M059J (cell line): Measurements from ENCODE around the gene KRTAP29-1. TPM values are rescaled to one million over a fixed set of nuclear protein-coding genes. Genes with fewer than 3 reads are reported as not detected.

Experiments
- DNase-seq: peaks from one replicate; pipeline ENCODE4 v3.0.0-alpha.2; 2012; ENCODE audit warnings: low read depth
- total RNA-seq: library from RNA; depleted of rRNA; stranded (reverse); fragments of >200 nt; shearing (Covaris generic); gene quantifications from 2 replicates; pipeline ENCODE4 v1.2.3, GENCODE V29; 2014

KRTAP29-1 gene
- total RNA-seq, 1 experiment from 2014 or later, result not detected

GRCh38 chr17:41328207-41328606 is 25.6 kb upstream of the KRTAP29-1 start:
- no peak for DNase-seq

GRCh38 chr17:41327411-41328120 is 24.9 kb upstream of the KRTAP29-1 start:
- no peak for DNase-seq

- DNase-seq, result no peak
Measured at GRCh38 chr17:41326173-41327145, 23.8 kb upstream of the KRTAP29-1 start.

- no peak for DNase-seq
Measured at GRCh38 chr17:41325611-41326010, 23.0 kb upstream of the KRTAP29-1 start.

GRCh38 chr17:41325126-41325525 is 22.5 kb upstream of the KRTAP29-1 start:
- no peak for DNase-seq

GRCh38 chr17:41324180-41325075 is 21.8 kb upstream of the KRTAP29-1 start:
- DNase-seq, result peak; percentile 62

- no peak for DNase-seq
Measured at GRCh38 chr17:41322903-41323895, 20.5 kb upstream of the KRTAP29-1 start.

GRCh38 chr17:41322094-41322902 is 19.6 kb upstream of the KRTAP29-1 start:
- peak; percentile 67 for DNase-seq

GRCh38 chr17:41318231-41318630 is 15.6 kb upstream of the KRTAP29-1 start:
- no peak for DNase-seq

GRCh38 chr17:41315814-41316445 is 13.3 kb upstream of the KRTAP29-1 start:
- DNase-seq, result no peak

- no peak for DNase-seq
Measured at GRCh38 chr17:41315204-41315794, 12.6 kb upstream of the KRTAP29-1 start, which contains the start of gene KRTAP17-1. Gene KRTAP17-1 (minus strand): TSS chr17:41315710. CDS start chr17:41315650, 60 bp downstream.

- no peak for DNase-seq
Measured at GRCh38 chr17:41311111-41311510, 8.5 kb upstream of the KRTAP29-1 start.

- no peak for DNase-seq
Measured at GRCh38 chr17:41308918-41309359, 6.3 kb upstream of the KRTAP29-1 start, which contains the start of gene KRTAP16-1. Gene KRTAP16-1 (minus strand): TSS chr17:41309309. CDS start chr17:41309253, 56 bp downstream.

- no peak for DNase-seq
Measured at GRCh38 chr17:41308251-41308917, 5.7 kb upstream of the KRTAP29-1 start.

- no peak for DNase-seq
Measured at GRCh38 chr17:41307647-41308046, 5.0 kb upstream of the KRTAP29-1 start.

- no peak for DNase-seq
Measured at GRCh38 chr17:41304091-41304490, 1.4 kb upstream of the KRTAP29-1 start.

GRCh38 chr17:41302981-41303380 is 330 bp upstream of the KRTAP29-1 start:
- no peak for DNase-seq
